SW 1271 (cell line): ENCODE results near the gene IMPA2.

Experiments used
- DNase-seq, 2 experiments: peaks; one replicate each; lab custom pipeline; 2025; lab: John Stamatoyannopoulos, UW

Gene IMPA2

DNA sequence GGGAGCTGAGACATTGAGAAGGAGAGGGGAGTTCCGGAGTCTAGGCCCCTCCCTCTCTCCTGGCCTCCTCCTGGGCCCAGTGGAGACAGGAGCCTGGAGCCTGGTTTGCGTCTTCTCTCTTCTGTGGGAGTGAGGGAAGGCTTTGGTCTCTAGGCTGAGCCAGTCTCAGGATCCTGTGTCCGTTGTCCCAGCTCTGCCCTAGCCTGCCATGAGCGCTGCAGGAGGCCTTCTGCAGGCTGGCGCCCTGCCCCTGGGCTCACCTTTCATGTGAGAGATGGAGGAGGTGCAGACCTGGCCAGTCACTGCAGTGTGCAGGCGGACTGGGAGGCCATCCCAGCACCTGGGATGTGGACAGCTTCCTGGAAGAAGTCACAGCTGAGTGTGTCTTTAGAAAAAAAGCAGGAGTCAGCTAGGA lies 8.7 kb downstream of the IMPA2 start:
- DNase-seq, result no peak

DNA sequence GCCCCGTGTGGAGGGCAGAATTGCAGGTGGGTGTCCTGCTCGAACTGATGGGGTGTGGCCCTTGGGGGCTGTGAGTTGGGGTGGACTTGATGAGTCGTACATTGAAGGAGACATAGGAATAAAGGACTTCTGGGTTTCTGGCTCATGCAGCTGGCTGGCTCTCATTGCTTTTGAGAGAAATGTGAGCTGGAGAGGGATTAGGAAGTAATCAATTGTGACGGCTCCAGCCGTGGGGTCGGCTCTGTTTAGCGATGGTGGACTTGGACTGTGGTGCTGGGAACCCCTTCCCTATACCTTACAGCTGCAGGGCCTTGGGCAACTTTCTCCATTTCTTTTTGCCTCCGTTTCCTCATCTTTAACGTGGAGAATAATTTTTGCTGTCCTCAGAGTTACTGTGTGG lies 9.2 kb downstream of the IMPA2 start:
- DNase-seq, result no peak

DNA sequence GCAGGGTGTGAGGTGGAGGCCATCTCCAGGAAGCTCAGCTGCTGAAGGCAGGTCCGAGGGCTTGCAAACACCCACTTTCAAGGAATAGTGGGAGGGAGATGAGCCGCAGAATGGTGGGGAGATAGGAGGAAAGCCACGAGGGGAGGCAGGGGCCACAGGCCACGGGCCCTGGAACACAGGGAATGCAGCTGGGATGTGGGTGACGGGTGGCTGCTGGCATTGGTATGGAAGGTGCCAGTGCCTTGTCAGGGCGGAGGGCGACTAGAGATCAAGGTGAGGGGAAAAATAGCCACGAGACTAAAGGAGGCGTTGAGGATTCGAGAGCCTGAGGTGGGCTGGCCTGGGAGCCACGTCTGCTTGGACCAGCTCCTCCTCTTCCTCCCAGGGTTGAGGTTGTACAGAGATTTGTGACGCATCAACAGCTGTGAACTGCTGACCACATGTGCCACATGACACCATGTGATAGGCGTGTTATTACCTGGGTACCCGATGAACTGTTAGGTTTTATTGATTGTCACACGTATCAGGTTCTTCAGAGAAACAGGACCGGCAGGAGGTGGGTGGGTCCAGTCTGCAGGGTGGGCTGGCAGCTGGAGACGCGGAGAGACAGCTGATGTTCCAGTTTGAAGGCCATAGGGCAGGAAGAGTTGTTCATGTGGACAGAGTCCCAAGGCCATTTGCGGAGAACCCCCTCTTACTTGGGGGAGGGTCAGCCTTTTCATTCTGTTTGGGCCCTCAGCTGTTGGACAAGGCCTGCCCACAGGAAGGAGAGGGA lies 9.9 kb downstream of the IMPA2 start:
- no peak for DNase-seq

DNA sequence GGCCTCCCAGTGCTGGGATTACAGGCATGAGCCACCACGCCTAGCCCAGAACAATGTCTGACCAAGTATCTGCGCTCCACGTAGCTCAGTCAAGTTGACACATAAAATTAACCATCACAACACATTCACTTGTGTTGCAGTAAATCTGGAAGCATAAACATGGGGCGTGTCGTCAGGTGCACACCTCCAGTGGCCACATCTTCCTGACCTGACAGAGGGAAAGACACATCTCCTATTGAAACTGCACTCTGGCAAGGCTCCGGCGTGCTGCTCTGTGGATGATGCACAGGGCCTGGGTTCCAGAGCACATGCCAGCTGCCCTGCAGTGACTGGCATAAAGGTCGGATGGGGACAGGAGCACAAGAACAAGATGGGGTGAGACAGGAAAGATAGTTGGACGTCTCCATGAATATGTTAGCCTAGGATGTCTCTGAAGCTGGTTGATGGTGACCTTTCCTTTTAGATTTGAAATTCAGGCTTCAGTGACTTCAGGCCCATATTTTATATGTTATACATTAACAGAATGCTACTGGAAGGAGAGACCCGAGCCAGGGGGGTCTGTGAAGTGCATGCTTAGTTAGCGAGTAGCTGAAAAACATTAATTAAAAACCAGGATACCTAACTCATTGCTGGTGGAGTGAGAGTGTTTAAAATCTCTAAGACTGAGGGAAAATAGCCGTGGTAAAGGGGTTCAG lies 10.9 kb downstream of the IMPA2 start:
- no peak for DNase-seq

DNA sequence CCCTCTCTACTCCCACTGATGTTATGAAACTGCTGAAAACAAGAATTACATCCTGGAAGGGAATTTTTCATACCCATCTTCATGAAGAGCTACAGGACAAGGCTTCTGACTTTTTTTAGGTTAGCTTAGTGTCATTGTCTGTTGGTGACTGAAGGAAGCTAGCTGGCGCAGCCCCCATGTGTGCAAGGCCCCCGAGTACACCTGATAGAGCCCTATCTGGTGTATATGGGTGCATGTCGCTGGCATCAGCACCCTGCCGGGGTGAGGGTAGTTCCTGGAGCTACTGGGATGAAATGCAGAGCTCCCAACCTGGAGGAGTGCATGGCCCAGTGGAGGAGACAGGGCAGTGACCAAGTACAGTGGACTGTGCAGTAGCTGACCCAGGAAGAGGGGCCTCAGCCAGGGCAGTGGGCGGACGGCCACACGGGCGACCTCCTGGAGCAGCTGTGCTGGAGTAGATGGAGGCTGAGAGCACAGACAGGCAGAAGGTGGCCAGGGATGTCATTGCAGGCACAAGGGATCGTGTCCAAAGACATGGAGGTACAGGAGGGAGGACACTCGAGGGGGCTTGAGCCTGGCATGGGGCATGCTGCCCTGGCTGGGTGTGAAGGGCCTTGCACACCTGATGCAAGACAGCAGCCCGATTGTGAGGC lies 12.1 kb downstream of the IMPA2 start:
- DNase-seq, result no peak

DNA sequence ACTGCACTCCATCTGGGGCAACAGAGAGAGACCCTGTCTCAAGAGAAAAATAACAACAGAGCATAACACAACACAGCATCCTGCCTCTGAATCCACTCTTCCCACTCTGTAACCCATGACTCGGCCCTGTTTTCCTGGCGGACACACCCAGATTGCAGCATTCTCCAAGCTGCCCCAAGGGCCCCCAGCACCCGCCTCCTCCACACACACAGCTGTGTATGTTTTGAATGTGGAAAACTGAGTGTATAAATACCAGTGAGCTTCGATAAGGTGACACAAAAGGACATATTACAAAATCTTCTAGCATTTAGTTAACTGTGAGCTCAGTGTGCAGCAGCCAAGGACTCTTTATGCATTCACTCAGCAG lies 13.0 kb downstream of the IMPA2 start:
- no peak for DNase-seq

DNA sequence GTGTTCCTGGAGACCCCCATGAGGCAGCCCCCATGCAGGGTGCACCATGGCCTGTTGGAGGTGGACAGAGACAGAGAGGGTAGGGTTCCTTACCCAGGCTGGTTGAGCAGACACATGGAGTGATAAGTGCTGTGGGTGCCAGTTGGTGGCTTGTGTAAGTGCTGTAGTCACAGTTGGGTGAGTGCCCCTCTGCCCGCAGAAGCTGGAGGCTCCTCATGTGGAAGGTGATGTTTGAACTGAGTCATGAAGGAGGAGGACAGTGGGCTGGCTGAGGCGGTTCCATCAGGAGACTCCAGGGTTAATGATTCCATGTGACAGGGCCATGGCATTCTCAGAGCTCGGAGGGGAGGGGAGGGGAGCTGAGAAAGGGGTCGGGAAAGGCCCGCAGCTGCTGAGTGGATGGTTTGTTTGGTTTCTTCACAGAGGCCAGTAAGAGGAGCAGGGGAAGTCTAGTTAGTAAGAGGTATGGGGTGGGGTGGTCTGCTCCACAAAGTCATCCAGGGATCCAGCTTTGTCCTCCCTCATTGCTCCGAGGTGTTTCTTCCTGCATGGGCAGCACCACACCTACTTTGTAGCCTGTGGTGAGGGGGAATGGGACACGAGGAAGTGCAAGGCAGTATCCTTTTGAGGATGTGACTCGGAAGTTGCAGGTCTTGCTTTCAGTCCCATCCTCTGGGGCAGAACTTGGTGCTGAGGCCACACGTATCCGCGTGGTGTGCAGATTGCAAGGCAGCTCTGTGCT lies 13.6 kb downstream of the IMPA2 start:
- DNase-seq, result no peak

DNA sequence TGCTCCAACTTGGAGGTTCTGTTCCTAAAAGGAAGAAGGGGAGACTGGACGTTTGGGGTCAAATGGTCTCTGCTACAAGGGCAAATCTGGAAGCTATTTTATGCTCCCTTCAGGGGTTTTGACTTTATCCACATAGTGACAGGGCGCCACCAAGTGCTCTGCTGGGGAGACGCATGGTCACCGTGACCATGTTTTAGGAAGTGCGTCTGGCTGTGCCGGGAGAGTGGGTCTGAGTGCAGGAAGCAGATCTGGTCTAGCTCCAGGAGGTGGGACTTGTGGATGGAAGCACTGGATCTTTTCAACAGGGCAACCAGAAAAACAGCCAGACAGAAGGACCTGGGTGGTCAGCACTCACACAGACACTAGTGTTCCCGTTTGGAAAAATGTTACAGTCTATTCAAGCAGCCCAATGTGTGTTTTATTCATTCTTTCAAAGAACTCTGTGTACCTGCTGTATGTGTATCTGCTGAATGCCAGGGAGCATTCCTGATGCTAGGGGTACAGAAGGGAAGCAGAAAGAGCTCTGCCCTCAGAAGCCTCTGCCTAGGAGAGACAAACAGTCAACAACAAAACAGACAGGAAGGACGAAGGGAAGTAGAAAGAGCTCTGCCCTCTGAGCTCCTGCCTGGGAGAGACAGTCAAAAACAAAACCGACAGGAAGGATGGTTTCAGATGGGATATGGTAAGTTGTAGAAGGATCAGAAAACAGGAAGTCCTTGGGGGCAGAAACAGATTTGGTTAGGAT lies 14.3 kb downstream of the IMPA2 start:
- DNase-seq, result peak in 1 of 2 experiments; percentile 5

DNA sequence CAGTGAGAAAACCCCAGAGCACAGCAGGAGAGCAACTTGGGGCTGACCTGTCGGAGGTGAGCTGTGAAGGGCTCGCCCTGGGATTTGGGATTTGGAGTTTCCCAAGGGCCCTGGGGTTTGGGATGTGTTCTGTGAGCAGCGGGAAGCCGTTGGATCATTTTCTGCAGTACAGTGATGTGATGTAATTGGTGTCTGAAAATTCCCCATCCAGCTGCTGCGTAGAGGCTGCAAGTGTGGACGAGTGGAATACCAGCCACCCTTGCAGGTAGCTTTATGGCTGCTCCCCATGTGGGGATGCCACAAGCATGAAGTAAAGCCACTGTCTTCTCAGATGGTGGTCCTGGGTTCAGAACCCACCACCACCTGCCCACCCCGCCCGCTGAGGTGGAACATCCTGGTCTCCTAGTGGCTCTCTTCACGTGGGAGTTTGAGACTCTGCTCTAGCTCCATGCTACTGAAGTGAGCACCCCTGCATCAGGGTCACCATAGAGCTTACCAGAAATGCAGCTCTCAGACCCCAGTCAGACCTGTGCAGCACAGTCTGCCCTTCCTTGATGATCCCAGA lies 15.0 kb downstream of the IMPA2 start:
- DNase-seq, result no peak

DNA sequence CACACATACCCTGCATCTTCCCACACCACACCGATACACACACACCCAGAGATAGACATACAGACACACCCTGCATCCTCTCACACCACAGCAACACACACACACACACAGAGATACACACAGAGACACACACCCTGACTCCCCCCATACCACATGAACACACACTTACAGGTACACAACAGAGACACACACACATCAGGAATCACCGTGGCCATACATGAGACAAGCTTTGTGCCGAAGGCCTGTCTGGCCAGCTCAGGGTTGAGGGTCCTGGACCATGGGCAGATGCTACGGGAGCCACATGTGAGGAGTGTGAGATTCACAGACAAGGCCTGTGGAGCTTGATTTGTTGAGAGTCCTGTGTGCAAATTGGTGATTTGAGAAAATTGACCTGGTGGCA lies 15.6 kb downstream of the IMPA2 start:
- no peak for DNase-seq

DNA sequence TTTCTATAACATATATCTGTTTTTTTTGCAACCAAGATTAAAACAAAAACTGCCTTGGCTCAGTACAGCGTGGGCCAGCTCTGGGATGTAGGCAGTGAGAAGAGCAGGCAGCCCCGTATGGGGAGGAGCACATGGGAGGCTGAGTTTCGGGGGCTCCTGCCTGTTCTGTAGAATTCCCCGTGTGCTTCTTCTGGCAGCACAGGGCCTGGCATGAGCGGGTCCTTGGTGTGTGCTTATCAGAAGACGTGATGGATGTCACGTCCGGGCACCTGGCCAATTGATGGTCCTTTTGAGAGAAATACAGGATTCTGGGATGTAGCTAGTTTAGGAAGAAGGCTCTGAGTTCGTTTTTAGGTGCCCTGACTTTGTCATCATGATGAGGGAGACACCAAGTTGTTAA lies 16.2 kb downstream of the IMPA2 start:
- DNase-seq, result no peak

DNA sequence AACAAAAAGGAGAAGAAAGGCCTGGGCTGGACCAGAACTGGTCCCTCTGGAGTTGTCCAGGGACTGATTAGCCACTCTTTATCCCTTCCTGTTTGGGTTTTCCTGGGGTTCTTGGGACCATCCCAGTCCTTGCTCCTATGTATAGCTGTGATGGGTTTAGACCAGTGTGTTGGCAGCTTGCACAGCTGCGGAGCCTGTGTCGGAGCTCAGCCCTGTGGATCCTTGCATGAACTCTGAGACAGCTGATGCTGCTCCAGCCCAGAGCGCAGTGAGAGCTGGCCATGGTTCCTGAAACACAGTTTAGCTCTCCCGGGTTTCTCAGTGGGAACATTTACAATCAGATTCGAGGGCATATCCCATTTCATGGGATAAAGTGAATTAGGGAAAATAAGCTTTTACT lies 16.9 kb downstream of the IMPA2 start:
- no peak for DNase-seq

DNA sequence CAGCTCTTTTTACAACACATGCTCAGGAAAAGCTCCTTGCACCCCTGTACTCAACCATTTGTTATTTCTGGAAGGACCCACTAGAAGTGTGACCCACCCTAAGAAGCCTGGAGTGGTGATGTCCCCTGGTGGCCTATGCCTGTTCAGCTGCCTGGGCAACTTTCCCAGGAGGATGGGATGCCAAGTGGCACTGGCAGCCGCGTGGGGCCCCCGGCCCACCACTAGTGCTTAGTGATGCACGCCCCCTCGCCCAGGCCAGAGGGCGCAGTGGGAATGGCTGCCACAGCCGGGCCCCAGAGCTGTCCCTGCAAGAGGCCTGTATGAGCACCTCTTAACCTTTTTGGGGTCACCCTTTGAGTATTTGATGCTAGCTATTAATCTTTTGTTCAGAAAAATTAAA lies 18.1 kb downstream of the IMPA2 start:
- no peak for DNase-seq

DNA sequence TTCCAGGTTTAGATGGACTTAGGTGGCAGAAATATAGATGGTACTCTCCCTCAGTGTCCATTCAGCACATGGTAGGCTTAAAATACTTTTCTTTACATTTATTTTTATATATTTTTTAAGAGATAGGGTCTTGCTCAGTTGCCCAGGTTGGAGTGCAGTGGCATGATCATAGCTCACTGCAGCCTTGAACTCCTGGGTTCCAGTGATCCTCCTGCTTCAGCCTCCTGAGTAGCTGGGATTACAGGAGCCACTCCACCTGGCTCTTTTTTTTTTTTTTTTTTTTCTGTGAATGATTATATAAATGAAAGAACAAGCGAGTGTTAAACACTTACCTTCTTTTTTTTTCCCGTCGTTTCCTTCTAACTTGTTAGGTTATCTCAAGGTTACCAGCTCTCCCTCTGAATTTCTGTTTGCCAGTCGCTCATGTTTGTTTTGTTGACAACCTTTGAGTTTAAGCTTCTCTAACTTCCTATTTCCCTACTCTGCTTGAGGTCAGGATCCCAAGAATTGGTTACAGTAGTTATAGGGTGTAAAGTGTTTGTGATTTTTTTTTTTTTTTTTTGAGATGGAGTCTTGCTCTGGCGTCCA lies 18.9 kb downstream of the IMPA2 start:
- DNase-seq, result no peak

DNA sequence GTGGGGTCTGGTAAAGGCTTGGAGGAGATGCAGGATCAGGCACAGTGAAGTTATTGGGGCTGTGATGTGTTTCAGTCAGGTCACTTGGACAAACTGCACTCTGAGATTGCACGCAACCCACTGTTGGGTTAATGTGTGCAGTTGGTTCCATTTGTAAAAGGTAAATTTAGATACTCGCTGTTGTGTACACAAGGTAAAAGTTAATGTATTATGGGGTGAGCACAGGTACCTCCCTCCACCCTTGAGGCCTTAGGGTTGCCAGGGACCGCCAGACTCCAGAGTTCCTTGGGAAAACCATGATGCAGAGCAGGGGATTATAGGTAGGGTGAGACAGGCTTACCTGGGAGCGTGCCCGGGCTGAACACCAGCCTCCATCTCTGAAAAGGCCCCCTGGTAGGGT lies 20.1 kb downstream of the IMPA2 start:
- no peak for DNase-seq

DNA sequence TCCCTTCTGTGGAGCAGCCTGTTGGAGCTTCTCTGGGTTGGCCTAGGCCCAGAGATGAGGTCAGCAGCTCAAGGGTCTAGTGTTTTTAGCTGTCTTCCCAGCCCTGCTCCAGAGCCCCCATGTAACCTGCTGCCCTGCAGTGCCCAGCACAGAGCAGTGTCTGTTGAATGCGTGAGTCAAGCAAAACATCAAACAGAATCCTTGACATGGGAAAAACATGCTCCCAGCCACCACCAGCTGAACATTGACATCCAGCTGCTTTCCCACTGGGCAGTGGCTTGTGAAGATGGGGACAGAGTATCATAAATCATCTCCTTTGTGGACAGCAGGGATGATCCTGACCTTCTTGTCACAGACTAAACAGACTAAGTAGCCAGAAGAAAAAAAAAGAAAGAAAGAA lies 22.6 kb downstream of the IMPA2 start:
- no peak for DNase-seq

DNA sequence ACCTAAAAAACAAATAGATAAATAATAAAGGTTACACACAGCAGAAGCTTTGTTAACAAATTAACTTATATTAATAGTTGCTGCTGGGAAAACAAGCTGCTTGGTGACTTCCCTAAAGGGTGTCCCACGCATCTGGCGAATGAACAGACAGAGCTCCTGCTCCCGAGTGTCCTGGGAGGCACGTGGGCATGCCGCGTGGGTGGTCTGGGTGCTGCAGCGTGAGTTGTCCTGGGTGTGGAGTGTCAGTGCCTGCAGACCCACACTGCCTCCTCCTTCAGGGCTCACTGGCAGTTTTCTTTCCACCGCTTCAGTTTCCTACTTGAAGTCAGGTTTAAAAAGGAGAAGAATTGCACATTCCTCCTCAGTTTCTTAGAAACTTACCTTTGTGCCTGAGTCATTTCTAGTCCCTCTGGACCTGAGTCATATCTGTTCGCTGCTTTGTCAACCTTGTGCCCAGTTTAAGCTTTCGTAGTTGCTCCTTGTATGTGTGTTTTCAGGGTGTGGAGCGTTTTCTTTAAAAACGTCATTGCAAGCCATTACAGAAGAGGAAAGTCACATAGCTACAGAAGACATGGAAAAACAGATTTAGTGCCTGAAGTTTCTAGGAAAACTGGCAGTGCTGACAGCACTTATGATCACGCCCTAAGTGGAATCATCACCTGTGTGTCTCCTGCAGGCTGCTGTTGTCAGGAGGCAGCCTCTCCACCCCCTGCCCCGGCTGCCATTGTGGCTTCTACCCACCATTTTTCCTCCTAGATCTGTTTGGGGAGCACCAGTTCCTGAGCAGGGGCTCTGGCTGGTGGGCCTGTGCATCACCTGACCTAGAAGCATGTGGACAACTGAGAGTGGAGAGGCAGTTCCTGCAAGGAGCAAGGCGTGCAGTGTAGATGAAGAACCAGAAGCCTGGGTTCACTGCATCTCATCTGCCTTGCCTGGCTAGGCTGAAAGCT lies 24.5 kb downstream of the IMPA2 start:
- DNase-seq, result no peak

DNA sequence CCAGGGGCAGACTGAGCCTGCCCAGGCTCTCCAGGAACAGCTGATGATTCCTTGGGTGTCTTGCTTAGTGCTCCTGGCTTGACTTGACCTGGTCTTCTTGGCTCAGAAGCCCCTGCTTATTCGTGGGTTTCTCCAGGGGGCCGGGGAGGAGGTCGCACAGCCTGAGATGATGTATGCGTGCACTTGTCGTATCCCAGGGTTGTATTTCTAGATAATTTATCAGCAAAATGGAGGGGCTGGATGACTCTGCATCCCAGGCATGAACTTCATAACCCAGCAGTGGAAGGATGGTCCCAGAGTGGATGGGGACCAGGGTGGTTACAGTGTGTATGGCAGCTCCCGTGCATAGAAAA lies 25.2 kb downstream of the IMPA2 start:
- no peak for DNase-seq

DNA sequence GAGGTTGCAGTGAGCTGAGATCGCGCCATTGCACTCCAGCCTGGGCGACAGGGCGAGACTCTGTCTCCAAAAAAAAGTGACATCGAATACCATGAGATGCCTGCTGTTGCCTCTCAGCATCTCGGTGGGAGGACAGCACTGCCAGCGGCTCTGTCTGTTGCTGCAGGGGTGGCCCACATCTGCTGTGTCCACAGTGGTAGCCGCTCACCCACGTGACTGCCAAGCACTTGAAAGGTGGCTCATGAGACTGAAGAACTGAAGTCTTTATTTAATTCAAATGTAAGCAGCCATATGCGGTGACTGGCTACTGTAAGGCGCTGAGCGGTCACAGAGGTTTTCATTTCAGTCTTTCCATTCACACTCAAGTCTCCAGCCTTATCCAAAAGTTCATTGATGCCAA lies 25.8 kb downstream of the IMPA2 start:
- DNase-seq, result no peak

DNA sequence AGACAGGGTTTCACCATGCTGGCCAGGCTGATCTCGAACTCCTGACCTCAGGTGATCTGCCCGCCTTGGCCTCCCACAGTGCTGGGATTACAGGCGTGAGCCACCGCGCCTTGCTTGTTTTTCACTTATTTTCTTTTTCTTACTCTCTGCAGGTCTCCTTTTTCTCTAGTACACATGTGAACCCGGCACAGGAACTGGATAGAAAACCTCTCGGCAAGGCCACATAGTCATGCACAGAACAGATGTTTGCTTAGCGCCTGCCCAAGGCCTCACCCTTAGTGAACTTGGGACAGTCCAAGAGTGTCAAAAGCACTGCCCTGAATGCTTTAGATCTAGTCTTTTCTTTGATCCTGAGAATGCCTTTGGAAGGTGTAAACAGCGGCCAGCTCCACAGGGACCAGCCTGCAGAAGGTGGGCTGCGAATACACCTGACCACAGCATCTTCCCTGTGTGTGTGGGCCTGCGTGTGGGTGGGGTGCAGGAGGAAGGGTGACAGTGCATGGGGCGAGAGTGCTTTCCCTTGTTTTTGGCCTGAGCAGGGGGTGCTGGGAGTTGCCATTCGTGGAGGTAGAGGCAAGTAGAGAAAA lies 27.0 kb downstream of the IMPA2 start:
- no peak for DNase-seq
